ENCODE data around the gene PERCC1. TPM values are rescaled to one million over a fixed set of nuclear protein-coding genes. Genes with fewer than 3 reads are reported as not detected.

PERCC1 gene
- total RNA-seq, 4 donors from 2014 or later, result 0.67 to 1.7 (median 1.6) TPM; not detected in 1

DNA sequence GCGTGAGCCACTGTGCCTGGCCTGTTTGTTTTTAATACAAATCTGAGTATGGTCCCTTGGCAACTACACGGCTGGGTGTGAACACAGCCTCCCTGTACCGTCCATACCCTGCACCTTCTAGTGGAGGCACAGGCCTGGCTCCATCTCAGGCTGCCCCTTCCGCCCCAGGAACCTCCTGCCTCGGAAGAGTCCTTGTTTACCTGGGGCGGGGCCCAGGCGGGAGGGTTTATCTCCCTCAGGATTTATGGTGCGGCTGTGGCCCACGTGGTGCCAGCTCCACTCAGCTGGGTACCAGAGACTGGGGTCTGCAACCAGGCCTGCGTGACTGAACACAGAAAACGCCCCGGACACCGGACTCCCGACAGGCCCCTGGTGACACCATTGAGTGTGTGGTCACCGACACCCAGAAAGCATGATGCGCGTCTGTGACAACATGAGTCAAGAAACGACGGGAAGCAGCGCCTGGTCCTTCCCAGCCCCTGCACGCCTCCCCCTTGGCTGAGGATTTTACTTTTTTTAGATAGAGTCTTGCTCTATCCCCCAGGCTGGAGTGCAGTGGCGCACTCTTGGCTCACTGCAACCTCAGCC is 35.3 kb upstream of the PERCC1 start:
- Histone ChIP-seq H3K4me3 (replicated peaks in 1 of 3) (no peak overlapping the region), H3K27ac (no peak overlapping the region), H3K9me3 (no peaks in the 10 kb centered on the region), H3K4me1 (no peaks in the 10 kb centered on the region), H3K36me3 (peaks cover 33 to 42% of the 10 kb centered on the region in 2 donors), H3K27me3 (no peaks in the 10 kb centered on the region)
- WGBS, 2 donors, result 95% methylated on average over 21 to 22 of the region's 22 CpGs
- DNase-seq, result no peak
- TF ChIP-seq, protein P1, sequence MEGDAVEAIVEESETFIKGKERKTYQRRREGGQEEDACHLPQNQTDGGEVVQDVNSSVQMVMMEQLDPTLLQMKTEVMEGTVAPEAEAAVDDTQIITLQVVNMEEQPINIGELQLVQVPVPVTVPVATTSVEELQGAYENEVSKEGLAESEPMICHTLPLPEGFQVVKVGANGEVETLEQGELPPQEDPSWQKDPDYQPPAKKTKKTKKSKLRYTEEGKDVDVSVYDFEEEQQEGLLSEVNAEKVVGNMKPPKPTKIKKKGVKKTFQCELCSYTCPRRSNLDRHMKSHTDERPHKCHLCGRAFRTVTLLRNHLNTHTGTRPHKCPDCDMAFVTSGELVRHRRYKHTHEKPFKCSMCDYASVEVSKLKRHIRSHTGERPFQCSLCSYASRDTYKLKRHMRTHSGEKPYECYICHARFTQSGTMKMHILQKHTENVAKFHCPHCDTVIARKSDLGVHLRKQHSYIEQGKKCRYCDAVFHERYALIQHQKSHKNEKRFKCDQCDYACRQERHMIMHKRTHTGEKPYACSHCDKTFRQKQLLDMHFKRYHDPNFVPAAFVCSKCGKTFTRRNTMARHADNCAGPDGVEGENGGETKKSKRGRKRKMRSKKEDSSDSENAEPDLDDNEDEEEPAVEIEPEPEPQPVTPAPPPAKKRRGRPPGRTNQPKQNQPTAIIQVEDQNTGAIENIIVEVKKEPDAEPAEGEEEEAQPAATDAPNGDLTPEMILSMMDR (IDR thresholded peaks at IDR 0.05), result no peak
- no peak for TF ChIP-seq POLR2A (IDR thresholded peaks at IDR 0.05)
- intact Hi-C loops (cut with DNase I), result no loop called here

DNA sequence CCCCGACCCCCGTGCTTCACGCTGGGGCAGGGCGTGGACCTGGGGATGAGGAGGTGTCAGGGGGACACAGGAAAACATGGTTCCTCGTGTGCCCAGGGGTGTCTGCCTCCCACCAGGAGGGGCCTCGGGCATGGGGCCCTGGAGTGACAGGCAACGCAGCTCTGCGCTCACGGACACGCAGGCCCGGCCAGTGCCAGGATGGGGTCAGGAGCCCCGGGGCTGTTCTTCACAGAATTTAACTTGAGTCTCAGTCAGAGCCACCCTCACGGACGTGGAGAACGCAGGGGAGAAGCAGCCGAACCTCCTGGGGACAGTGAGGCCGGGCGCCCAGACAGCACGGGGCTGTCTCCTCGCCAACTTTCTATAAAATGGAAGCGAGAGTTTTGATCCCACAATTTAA is 33.1 kb upstream of the PERCC1 start:
- Histone ChIP-seq H3K4me1 (no peaks in the 10 kb centered on the region), H3K27ac (no peak overlapping the region), H3K27me3 (no peaks in the 10 kb centered on the region), H3K9me3 (no peaks in the 10 kb centered on the region), H3K4me3 (replicated peaks in 1 of 3) (no peak overlapping the region), H3K36me3 (peaks cover 43 to 51% of the 10 kb centered on the region in 2 donors)
- intact Hi-C loops (cut with DNase I), result no loop called here
- no peak for TF ChIP-seq POLR2A (IDR thresholded peaks at IDR 0.05)
- DNase-seq, result no peak
- WGBS, 2 donors, result 94 to 95% methylated on average over 12 to 19 of the region's 21 CpGs

DNA sequence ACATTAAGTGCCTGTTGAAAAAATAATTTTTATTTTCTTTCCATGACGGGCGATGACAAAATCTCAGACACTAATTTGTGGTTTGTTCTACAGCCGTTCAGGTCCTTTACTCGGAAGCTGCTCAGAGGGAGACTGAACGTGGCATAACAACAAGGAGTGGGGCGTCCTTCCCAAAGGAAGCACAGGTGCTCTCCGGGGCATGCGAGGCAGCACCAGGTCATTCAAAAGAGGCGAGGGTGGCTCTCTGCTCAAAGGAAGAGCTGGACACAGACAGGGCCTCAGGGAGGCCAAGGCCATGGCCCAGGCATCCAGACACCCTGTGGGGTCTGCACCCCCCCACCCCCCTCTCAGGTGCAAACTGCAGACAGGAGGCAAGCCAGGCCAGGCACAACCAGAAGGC is 32.5 kb upstream of the PERCC1 start:
- Histone ChIP-seq H3K9me3 (no peaks in the 10 kb centered on the region), H3K27me3 (no peaks in the 10 kb centered on the region), H3K36me3 (peaks cover 38 to 48% of the 10 kb centered on the region in 2 donors), H3K4me3 (replicated peaks in 1 of 3) (no peak overlapping the region), H3K4me1 (no peaks in the 10 kb centered on the region), H3K27ac (no peak overlapping the region)
- intact Hi-C loops (cut with DNase I), result no loop called here
- no peak for DNase-seq
- WGBS, 2 donors, result 97 to 98% methylated on average over 8 to 9 of the region's 9 CpGs
- TF ChIP-seq, protein P1 (IDR thresholded peaks at IDR 0.05), result no peak
- no peak for TF ChIP-seq POLR2A (IDR thresholded peaks at IDR 0.05)

DNA sequence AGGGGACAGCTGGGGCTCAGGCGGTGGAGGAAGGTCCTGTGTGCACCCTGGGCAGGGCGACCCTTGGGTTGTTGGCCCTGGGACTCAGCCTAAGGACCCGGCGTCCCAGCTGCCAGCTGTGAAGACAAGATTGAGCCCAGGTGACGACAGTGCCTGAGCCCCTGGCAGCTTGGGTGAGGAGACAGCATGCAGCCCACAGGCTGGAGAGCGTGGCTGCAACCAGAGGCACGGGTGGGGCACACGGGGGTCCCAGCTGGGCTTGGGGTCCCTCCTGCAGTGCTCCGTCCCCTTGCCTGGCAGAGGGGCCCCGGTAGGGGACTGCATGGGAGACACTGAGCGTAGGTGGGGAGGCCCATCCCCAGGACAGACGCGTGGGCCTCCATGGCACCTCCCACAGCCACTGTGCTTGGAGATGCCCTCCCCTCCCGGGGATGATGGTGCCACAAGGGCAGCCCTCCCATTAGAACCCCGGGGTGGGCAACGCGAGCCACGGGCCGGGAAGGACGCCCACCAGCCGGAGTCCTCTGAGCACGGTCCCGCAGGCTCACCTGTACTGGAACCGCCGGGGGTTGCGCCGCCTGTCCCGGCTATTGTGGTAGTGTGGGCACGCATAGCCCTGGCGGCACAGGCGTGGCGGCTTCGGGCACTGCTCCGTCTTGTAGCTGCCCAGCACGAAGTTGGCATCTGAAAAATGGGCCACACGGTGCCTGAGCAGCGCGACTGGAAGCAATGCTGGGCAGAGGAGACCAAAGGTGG is 31.9 kb upstream of the PERCC1 start:
- Histone ChIP-seq H3K9me3 (no peaks in the 10 kb centered on the region), H3K36me3 (peaks cover 31 to 41% of the 10 kb centered on the region in 2 donors), H3K27me3 (no peaks in the 10 kb centered on the region), H3K4me1 (no peaks in the 10 kb centered on the region), H3K4me3 (replicated peaks in 1 of 3) (no peak overlapping the region), H3K27ac (no peak overlapping the region)
- WGBS, 2 donors, result 97% methylated on average over 15 to 33 of the region's 38 CpGs
- no peak for TF ChIP-seq POLR2A (IDR thresholded peaks at IDR 0.05)
- TF ChIP-seq, protein P1 (IDR thresholded peaks at IDR 0.05), result no peak
- no peak for DNase-seq
- intact Hi-C loops (cut with DNase I), result no loop called here

DNA sequence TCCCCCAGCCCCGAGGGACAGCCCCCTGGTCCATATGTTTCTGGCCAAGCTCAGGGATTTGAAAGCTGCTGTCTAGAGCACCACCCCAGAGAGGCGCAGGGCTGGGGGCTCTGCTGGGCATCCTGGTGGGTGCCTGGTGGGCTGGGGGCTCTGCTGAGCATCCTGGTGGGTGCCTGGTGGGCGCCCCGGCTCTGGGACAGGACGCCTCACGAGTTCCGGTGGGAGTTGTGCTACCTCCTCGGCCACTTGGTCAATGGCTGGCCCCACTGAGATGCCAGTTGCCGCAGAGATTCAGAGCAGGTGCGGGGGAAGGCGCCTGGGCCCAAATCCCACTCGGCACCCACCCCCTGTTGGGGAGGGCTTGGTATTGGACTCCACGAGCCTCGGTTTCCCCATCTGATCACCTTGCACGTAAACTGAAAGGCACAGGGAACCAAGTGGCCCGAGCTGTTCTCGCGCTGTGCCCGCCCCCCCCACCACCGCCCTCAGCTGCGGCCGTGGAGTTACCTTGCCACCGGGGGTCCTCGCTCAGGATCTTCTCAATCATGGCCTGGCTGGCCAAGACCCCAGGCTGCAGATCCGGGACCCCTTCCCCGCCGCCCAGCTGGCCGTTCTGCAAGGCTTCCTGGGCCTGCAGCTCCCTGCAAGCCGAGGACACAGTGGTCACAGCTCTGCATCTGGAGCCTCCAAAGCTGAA is 29.7 kb upstream of the PERCC1 start:
- Histone ChIP-seq H3K9me3 (no peaks in the 10 kb centered on the region), H3K27ac (no peak overlapping the region), H3K27me3 (no peaks in the 10 kb centered on the region), H3K4me3 (replicated peaks in 1 of 3) (no peak overlapping the region), H3K36me3 (peaks cover 30 to 41% of the 10 kb centered on the region in 2 donors), H3K4me1 (no peaks in the 10 kb centered on the region)
- no peak for TF ChIP-seq POLR2A (IDR thresholded peaks at IDR 0.05)
- TF ChIP-seq, protein P1 (IDR thresholded peaks at IDR 0.05), result no peak
- DNase-seq, result no peak
- WGBS, 2 donors, result 86 to 95% methylated on average over 10 to 14 of the region's 29 CpGs
- intact Hi-C loops (cut with DNase I), result no loop called here
